Psoas muscle (tissue), 8 donors: ENCODE data around the gene CHCHD5. TPM values are rescaled to one million over a fixed set of nuclear protein-coding genes. Genes with fewer than 3 reads are reported as not detected.

ENCODE experiments used
- ATAC-seq, 4 donors: fragments of 200-7000 bp; cut with Tn5 transposase; one replicate each; pipeline ENCODE4 v1.9.1; 2020; ENCODE audit warnings: moderate library complexity in 3 of 4, mild to moderate bottlenecking in 2 of 4
- DNase-seq, 2 donors: peaks; one replicate each; pipeline ENCODE4 v3.0.0-alpha.2; 2020
- H3K27ac ChIP-seq: fragments of 200-600 bp; one replicate; pipeline ENCODE4 v1.8.0; 2022
- H3K27me3 ChIP-seq, 3 donors: fragments of 200-600 bp in 1 of 3; one replicate each; pipeline versions ENCODE4 v1.6.1 to v1.8.0; 2013 to 2022; ENCODE audit warnings: low read length in 2 of 3, mild to moderate bottlenecking in 2 of 3, moderate library complexity in 1 of 3; ENCODE audit not compliant: insufficient read depth in 3 of 3
- H3K36me3 ChIP-seq, 2 donors: fragments of 200-600 bp in 1 of 2; one replicate each; pipeline versions ENCODE4 v1.6.1 to v1.8.0; 2013 to 2022; ENCODE audit warnings: low read depth in 1 of 2, mild to moderate bottlenecking in 1 of 2, moderate library complexity in 1 of 2; ENCODE audit not compliant: insufficient read depth in 1 of 2
- H3K4me1 ChIP-seq: fragments of 200-600 bp; one replicate; pipeline ENCODE4 v1.8.0; 2022
- H3K4me3 ChIP-seq: fragments of 200-600 bp; one replicate; pipeline ENCODE4 v1.8.0; 2022; ENCODE audit warnings: mild to moderate bottlenecking
- H3K9me3 ChIP-seq: fragments of 200-600 bp; one replicate; pipeline ENCODE4 v1.8.0; 2022
- WGBS, 3 donors: extraction: QIAGEN DNeasy Blood & Tissue Kit; methylation state at CpG; one replicate each; pipeline versions ENCODE4 v1.1.6 to v1.1.7; 2013; 5-methylcytosine and 5-hydroxymethylcytosine counted together
- intact Hi-C, 2 donors: fragments of 100-400 bp; cut with DNase I; formaldehyde crosslinking; loops; one replicate each; pipeline versions ENCODE4 v1.11.0 to v1.14.2; 2022
- polyA plus RNA-seq, 3 donors: library from polyadenylated mRNA; stranded (reverse); fragments of 200-250 nt; gene quantifications; one replicate each; pipeline ENCODE4 v1.2.3, GENCODE V29; 2013
- total RNA-seq, 4 donors: library from RNA; stranded (reverse); fragmentation: NEBNext Ultra II Directional in 2 of 4; extraction: Animal tissue kit (Norgen Biotek cat#: 25700) in 2 of 4; gene quantifications; one replicate each; pipeline versions ENCODE4 v1.2.1 to v1.2.4, GENCODE V29; 2021 to 2023
- TF ChIP-seq, protein P1 (sequence below): fragments of 200-600 bp; IDR thresholded peaks from one replicate; pipeline ENCODE4 v1.8.0; 2022; ENCODE audit warnings: antibody characterized with exemption
- donor health status: healthy with polysubstance abuse.
- donor health status: DM: no; HTN: no; CAD: no; lungs with moderate emphysema.
- donor health status: Bipolar disorder and iron deficiency.
- donor health status: healthy.
- donor health status: DM: yes; HTN: yes; CAD: no.
- donor health status: DM: no; HTN: no; CAD: no.
- donor health status: DM: no; HTN: no; CAD: no.
- donor health status: DM: yes; HTN: yes; CAD: no.

The CHCHD5 gene
- total and polyA plus RNA-seq, 7 donors: 28.3 to 47.8 (median 31.0) TPM

DNA sequence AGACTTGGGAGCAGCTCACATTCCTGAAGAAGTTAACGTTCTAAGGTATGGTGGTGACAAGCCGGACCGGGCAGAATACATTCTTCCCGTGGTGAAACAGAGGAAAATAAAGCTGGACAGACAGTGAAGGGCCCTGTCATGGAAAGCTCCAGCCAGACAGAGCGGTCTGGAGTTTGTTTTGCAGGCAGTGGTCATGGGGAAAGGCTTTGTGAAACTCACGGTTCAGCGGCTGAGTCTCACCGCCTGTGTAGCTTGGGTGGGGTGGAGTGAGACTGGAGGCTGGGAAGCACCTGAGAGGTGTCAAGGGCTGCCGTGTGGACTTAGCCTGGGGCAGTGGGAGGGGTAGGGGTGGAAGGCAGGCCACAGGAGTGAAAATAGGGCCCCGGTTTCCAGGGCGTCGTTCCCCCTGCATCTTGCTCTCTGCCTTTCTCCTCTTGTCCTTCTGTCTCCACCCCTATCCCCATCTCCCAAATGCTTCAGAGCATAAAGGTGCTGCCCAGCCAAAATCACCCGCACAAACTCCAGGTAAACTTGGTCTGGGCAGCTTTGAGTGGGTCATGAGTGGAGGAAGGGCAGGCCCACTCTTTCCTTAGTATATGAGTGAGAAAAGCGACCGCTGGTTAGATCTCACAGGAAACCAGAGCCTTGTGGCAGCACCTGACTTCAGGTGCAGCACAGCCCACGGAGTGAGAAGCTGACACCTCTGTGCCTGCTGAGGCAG, 49.9 kb downstream of the CHCHD5 start:
- 80 to 82% (median 81%) methylated on average over 16 of the region's 16 CpGs for WGBS, 3 donors
- intact Hi-C loops: no loop called here
- H3K27me3 ChIP-seq: peaks cover 0 to 10% (median 6%) of the 10 kb centered on the region in 3 donors
- no peak overlapping the region for H3K27ac ChIP-seq
- H3K9me3 ChIP-seq: no peaks in the 10 kb centered on the region
- no peak for DNase-seq
- TF ChIP-seq, protein P1, sequence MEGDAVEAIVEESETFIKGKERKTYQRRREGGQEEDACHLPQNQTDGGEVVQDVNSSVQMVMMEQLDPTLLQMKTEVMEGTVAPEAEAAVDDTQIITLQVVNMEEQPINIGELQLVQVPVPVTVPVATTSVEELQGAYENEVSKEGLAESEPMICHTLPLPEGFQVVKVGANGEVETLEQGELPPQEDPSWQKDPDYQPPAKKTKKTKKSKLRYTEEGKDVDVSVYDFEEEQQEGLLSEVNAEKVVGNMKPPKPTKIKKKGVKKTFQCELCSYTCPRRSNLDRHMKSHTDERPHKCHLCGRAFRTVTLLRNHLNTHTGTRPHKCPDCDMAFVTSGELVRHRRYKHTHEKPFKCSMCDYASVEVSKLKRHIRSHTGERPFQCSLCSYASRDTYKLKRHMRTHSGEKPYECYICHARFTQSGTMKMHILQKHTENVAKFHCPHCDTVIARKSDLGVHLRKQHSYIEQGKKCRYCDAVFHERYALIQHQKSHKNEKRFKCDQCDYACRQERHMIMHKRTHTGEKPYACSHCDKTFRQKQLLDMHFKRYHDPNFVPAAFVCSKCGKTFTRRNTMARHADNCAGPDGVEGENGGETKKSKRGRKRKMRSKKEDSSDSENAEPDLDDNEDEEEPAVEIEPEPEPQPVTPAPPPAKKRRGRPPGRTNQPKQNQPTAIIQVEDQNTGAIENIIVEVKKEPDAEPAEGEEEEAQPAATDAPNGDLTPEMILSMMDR: no peak
- no peaks in the 10 kb centered on the region for H3K4me1 ChIP-seq
- H3K4me3 ChIP-seq: no peak overlapping the region
- H3K36me3 ChIP-seq: no peaks in the 10 kb centered on the region
- ATAC-seq: no peak

- Histone ChIP-seq H3K4me3 (no peak overlapping the region), H3K9me3 (no peaks in the 10 kb centered on the region), H3K36me3 (no peaks in the 10 kb centered on the region), H3K27me3 (peaks cover 0 to 5% (median 5%) of the 10 kb centered on the region in 3 donors), H3K4me1 (no peaks in the 10 kb centered on the region), H3K27ac (no peak overlapping the region)
- 87 to 94% (median 89%) methylated on average over 6 of the region's 6 CpGs for WGBS, 3 donors
- TF ChIP-seq, protein P1: no peak
- intact Hi-C loops: no loop called here
- ATAC-seq (no peak), DNase-seq (no peak)
Measured at GRCh38 chr2:112634874-112635157, 50.4 kb downstream of the CHCHD5 start.

- Histone ChIP-seq H3K9me3 (no peaks in the 10 kb centered on the region), H3K27me3 (no peaks in the 10 kb centered on the region), H3K4me1 (no peaks in the 10 kb centered on the region), H3K36me3 (peaks cover 0 to 6% of the 10 kb centered on the region in 2 donors), H3K27ac (no peak overlapping the region), H3K4me3 (no peak overlapping the region)
- WGBS, 3 donors: 71 to 82% (median 71%) methylated on average over 7 of the region's 7 CpGs
- intact Hi-C loops: no loop called here
- TF ChIP-seq, protein P1: no peak
- ATAC-seq (no peak), DNase-seq (no peak)
Measured at GRCh38 chr2:112636605-112637288, 52.3 kb downstream of the CHCHD5 start.

DNA sequence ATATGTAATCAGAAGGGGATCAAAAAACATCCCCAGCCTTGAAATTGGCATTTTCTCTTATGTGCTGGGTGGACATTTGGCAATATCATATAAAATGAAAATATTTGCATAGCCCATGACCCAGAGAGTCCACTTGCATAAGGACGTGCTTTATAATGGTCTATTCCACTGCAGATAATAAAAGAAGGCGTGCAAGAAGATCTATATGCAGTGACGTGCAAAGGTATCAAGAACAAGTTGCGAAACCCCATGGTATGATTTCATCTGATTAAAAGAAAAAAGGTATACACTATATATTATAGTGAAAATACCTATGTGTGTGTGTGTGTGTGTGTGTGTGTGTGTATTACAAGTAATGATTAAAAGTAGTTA, 52.9 kb downstream of the CHCHD5 start:
- H3K9me3 ChIP-seq: no peaks in the 10 kb centered on the region
- H3K4me3 ChIP-seq: no peak overlapping the region
- WGBS, 3 donors: 87 to 89% (median 88%) methylated on average over 4 of the region's 4 CpGs
- peaks cover 0 to 6% of the 10 kb centered on the region in 2 donors for H3K36me3 ChIP-seq
- no peak overlapping the region for H3K27ac ChIP-seq
- no peaks in the 10 kb centered on the region for H3K27me3 ChIP-seq
- ATAC-seq: no peak
- no peak for DNase-seq
- H3K4me1 ChIP-seq: no peaks in the 10 kb centered on the region
- TF ChIP-seq, protein P1: no peak
- intact Hi-C loops: no loop called here

Other genes with a start within 250 kb of the CHCHD5 start
- 1 to 10 TPM; 5.8 to 8.1 (median 6.2) TPM for gene RGPD8, start 151.0 kb upstream of the CHCHD5 start, total RNA-seq
- gene RGPD8, start 151.0 kb upstream of the CHCHD5 start, polyA plus RNA-seq: 1 to 10 TPM in 2 of 3 donors, not detected in 1; 1.2 to 3.5 TPM
- gene TTL, start 102.5 kb upstream of the CHCHD5 start, total RNA-seq: 10 to 100 TPM; 44.1 to 72.0 (median 51.3) TPM
- gene TTL, start 102.5 kb upstream of the CHCHD5 start, polyA plus RNA-seq: 10 to 100 TPM; 19.0 to 49.8 (median 23.8) TPM
- gene POLR1B, start 42.1 kb upstream of the CHCHD5 start, total RNA-seq: 10 to 100 TPM; 12.2 to 22.8 (median 19.4) TPM
- gene POLR1B, start 42.1 kb upstream of the CHCHD5 start, polyA plus RNA-seq: 10 to 100 TPM in 2 of 3 donors, 1 to 10 TPM in 1; 6.5 to 13.2 (median 12.9) TPM
- gene SLC20A1, start 61.3 kb downstream of the CHCHD5 start, total RNA-seq: 10 to 100 TPM; 11.8 to 23.6 (median 17.8) TPM
- gene SLC20A1, start 61.3 kb downstream of the CHCHD5 start, polyA plus RNA-seq: 10 to 100 TPM; 11.1 to 37.1 (median 16.0) TPM
- not detected for gene NT5DC4, start 136.4 kb downstream of the CHCHD5 start, total RNA-seq
- gene NT5DC4, start 136.4 kb downstream of the CHCHD5 start, polyA plus RNA-seq: not detected
- under 1 TPM in 2 of 4 donors, not detected in 2; 0.05 to 0.19 TPM for gene CKAP2L, start 180.0 kb downstream of the CHCHD5 start, total RNA-seq
- under 1 TPM in 2 of 3 donors, not detected in 1; 0.05 to 0.13 TPM for gene CKAP2L, start 180.0 kb downstream of the CHCHD5 start, polyA plus RNA-seq
- under 1 TPM in 1 of 4 donors, not detected in 3; 0.12 TPM for gene IL1A, start 199.9 kb downstream of the CHCHD5 start, total RNA-seq
- gene IL1A, start 199.9 kb downstream of the CHCHD5 start, polyA plus RNA-seq: under 1 TPM in 1 of 3 donors, not detected in 2; 0.08 TPM